GM18867 (cell line): ENCODE results near the gene SLC3A2.

ENCODE experiments used
- ATAC-seq: cut with Tn5 transposase; IDR thresholded peaks from one replicate; pipeline ENCODE4 v1.9.1; 2021; ENCODE audit warnings: mild to moderate bottlenecking, moderate library complexity; ENCODE audit not compliant: unreplicated experiment

The SLC3A2 gene

DNA sequence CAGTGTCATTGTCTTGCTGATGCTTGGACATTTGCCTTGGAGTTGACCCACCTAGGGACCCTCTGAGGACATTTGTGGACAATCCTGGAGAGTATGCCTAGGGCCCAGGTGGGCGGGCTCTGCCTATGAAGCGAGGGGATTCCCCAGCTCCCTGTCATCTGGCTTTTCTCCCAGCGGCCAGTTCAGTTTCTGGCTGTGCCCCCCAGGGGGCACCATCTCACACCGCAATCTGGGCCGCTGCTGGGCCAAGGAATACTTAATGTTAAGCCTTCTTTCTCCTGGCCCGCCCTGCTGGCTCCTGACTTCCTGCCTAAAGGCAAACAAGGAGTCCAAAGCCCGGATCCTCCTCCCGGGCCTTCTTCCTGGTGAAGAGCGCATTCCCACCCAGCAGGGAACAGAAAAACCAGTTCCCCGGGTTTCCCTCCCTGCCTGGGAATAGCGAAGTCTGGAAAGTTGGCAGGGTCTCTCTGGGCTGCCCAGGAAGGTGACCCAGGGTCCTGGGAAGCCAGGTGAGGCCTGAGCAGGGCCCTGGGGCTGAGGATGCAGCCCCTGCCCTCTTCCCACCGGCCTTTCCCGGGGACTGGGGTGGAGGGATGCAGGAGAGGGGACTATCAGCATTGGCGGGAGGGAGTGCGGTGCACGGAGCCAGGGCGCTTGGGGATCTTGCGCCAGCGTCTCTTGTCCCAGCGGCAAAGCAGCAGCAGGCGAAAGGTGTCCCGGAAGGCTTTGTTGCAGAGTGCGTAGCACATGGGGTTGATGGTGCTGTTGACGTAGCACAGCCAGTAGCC, 28.6 kb downstream of the SLC3A2 start:
- no peak for ATAC-seq

DNA sequence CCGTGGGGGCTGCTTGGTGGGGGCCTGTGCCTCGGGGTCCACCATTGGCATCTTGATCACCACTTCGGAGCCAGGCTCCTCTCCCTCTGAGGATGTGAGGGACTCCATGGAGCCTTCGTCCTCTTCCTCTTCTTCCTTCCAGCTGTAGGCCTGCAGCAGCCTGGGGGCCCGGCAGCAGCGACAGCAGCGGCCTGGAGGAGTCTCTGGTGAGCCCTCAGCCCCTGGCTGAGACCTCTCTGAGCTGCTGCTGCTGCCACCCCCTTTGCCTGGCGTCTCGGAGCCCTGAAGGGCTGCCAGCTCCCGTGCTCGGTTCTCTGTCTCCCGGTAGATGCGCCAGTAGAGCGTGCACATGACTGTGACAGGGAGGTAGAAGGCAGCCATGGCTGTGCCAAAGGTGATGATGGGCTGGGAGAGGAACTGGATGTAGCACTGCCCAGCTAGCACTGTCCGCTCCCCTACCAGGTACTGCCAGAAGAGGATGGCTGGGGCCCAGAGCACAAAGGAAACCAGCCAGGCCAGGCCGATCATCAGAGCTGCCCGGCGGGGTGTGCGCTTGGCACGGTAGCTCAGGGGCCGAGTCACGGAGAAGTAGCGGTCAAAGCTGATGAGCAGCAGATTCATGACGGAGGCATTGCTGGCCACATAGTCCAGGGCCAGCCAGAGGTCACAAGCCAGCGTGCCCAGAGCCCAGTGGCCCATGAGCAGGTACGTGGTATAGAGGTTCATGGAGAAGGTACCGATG, 29.6 kb downstream of the SLC3A2 start:
- no peak for ATAC-seq

DNA sequence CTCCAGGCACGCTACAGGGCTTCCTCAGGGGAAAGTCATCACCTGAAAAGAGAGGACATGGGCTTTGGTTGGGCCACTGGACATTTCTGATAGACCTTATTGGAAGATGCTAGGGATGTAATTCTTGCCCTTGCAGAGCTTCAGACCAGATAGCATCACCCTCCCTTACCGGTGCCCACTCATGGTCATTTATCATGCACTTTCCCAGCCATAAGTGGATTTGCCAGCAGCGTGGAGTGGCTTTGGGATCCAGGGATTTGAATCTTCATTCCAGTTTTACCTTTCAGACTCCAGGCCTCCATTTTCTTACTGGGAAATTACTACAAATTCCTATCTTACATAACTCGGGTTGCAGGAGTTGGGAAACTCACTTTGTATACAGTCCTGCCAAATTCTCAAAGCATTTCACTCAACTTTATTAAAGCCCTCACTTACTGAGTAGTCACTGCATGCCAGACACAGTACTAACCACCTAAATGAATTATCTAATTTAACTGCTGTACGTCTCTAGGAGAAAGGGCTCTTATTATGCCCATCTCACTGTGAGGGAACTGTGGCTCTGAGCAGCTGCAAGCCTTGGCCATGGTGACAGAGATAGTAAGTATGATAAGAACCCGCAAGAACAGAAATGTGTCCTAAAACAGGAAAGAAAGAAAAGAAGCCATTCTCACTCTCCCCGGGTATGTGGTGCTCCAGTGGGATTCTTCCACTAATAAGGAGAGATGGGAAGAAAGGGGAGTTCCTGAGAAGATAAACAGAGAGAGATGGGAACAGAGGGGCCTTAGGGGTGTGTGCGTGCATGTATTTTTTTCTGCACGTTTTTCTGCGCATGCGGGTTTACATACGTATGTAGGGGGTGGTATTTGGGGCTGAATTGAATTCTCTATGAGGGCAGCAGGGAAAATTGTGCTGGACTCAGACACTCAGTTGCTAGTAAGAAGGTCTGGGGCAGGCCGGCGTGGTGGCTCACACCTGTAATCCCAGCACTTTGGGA, 30.7 kb downstream of the SLC3A2 start:
- no peak for ATAC-seq

DNA sequence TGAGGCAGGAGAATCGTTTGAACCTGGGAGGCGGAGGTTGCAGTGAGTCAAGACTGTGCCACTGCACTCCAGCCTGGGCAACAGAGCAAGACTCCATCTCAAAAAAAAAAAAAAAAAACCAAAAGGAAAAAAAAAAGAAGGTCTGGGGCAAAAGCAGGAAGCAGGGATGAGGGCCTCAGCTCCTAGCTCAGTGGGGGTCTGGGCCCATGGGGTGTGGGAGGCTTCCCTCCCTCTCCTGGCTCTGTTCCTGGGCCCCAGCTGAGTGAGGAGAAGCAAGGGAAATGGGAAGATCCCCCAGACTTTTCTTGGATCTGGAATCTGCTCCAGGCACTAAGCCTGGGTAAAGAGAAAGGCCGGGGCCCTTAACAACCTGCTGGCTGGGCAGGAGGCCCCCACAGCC, 31.6 kb downstream of the SLC3A2 start:
- no peak for ATAC-seq

DNA sequence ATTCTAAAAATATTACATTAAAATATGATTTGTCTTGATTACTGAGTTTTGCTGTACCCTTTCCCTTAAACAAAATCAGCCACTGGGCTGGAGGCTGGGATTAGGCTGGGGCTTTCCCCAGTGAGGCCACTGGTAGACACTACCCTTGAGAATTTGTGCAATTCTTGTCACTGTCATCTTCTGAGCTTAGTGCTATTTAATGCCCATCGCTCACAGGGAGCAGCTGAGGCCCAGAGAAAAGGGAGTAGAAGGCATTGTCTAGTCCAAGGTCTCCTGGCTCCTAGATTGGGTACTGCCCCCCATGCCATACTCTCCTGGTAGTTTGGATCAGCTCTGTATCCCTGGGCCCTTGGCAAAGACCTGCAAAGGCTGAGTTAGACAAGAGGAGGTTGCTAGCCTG, 33.7 kb downstream of the SLC3A2 start:
- ATAC-seq: no peak

DNA sequence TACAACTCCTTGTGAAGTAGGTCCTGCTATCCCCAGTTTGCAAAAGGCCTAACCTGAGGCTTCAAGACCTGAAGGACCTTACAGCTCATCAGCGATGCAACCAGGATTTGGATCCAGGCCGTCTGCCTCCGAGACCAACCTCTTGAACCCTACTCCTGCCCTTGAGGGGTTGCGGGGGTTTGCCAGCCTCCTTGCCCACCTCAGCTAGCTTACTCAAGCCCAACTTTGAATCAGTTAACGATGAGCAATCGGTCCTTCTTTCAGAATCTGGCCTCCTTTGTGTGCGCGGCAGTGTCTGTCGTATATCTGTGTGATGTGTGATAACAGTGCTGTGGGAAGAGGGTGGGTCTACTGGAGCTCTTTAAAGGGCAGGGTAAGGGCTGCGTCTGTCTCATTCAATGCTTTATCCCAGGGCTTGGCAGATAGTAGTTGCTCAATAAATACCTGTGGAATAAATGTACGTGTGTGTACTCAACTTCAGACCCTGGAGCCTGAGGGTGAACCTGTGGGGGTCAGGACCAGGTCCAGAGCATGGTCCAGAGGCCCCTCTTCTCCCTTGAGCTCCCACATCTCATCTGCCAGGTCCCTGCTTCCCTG, 37.3 kb downstream of the SLC3A2 start:
- no peak for ATAC-seq

DNA sequence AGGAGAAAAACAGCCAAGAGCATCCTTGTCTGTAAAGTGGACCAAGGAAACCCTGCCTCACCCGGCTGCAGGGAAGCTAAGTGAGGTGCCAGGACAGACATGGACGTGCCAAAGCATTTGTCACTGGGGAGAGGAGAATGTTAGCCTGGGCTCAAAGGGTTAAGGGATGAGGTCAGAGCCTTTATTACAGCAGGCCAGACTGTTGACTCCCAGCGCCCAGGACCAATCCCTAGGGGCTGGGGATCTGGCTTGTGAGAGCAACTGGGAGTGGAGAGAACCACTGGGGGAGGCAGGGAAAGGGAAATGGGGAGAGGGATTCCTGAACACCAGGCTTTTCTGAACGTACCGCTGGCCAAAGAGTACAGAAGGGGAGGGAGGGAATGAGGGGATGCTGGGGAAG, 37.8 kb downstream of the SLC3A2 start:
- no peak for ATAC-seq

DNA sequence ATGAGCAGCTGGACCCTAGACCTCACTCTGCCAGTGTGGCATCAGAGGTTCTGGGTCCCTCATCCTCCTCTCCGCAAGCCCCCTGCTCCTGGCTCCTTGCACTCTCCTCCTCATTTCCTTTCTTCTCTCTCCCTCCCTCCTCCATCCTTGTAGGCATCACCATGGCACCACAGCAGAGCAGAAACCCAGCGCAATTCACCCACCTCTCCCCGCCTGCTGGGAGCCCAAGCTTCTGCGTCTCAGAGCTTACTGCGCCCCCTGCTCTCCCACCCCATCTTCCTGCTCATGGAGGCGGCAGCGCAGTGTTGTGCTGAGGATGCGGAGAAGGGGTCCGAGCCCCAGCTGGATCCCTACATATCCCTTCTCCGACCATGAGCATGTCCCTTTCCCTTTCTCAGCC, 38.8 kb downstream of the SLC3A2 start:
- no peak for ATAC-seq

DNA sequence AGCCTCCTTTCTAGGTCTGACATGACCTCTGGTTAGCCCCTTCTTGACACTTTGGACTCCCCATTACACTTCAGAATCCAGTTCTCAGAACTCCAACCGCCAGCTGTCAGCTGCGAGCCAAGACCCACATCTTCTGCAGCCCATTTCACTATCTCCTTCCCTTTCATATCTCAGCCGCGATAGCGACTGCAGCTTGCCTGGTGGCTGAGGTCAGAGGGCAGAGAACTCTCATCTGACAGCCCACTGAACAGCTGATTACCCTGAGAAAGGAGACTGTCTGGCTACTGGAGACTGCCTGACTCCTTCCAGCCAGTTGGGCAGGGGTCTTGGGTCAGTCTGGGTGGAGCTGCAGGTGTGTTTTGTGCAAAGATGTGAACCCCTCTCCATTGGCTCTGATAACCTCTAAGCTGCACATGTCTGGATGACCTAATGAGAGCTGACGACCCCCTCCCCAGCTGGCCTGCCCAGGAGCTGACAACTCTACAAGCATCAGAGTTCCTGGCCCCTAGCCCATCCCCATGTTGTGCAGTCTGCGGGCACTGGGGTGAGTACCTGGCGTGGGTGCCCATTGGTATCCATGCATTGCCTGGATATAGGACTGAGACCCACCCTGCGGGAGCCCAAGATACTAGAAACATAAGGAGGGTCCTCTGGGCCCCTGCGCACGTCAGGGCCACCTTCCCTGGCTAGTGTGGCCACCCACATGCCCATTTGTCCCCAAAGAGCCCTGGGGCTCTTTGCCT, 39.4 kb downstream of the SLC3A2 start:
- no peak for ATAC-seq

DNA sequence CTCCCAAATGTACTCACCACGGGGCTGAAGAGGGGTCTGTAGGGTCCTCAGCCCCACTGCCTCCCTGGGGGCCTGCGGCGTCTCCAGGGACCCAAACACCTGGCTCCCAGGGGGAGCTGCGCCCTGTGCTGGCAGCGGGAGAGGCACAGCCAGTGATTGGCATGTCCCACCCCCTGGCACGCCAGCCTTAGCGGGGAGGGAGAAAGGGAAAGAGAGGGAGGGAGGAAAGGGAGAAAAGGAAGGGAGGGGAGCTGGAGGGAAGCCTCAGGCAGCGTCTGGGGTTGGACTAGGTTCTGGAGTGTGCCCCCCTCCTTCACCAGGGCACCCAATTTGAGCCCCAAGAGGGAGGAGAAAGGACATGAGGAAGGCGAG, 40.5 kb downstream of the SLC3A2 start, which contains the start of gene CHRM1:
Gene CHRM1, minus strand, starts transcription at position 163 of the 372 bp plus-strand sequence. CDS start 10,263 bp downstream, outside the sequence.
- no peak for ATAC-seq

DNA sequence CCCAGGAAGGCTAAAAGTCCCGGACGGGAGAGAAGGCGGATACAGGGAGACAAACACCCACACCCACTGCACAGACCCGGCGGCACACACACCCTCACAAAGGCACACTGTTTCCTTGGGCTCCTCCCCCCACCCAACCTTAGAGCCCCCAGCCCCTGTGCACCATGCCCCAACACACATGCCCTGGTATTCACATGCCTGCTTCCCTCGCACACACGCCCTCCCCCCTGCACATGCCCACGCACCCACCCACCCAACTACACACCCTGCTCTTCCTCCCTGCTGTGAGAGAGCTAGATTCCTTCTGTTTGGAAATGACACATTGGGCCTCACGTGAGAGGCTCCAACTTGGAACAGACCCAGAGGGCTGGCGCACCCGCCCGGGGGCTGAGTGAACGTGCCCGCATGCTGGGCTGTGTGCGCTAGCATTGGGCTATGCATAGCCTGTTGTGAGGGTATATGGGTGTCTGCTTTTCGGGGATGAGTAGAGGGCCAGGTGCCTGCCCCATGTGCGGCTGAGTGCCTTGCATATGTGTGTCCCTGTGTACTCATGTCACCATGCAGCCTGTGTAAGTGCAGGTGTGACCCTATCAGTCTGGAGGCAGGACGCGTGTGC, 41.0 kb downstream of the SLC3A2 start:
- no peak for ATAC-seq

DNA sequence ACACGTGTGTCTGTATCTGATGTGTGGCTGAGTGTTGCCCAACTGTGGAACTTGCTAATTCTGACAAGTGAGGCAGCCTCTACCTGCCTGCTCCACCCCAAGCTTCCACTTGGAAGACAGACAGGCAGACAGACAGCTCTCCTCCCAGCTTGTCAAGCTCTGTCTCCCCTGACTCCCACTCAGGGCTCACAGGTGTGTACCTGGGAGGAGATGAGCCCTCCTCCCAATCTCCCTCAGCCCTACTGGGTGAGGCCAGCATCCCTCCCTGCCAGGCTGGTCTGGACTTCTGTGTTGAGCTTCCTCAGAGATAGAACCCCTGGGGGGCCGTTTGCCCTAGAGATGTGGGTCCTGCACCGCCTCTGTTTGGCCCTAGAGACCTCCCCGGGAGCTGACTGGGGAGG, 41.5 kb downstream of the SLC3A2 start:
- no peak for ATAC-seq

DNA sequence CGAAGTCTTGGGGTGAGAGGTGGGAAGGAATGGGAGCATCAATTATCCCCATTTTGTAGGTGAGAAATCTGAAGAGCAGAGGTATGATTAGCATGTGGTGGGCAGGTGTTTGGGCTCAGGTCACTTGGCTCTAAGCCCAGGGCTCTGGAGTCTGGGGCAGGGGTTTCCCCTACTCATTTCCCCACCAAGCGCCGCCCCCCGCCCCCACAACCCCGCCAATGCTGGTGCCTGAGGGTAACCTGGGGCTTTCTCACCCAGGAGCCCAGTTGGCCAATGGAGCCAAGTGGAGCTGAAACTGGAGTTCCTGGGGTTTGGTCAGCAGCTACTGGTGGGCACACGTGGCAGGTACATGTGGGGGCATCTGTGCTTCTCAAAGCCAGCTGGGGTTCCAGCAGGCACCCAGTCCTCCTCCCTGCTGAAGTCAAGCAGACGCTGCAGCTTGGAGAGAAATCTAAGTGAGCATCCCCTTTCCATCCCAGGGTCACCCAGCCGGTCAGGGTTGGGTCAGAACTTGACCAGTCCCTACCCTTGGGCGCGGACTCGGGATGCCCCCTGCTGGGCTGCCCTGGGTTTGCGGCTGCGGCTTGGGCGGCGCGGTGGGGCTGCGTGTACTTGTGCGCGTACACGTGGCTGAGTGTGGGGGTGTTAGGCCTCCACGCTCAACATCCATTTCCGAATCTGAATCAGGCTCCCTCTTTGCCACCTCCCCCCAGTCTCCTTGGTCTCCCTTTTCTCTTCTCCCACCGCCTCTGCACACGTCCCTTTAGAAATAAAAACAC, 42.1 kb downstream of the SLC3A2 start:
- ATAC-seq: no peak

DNA sequence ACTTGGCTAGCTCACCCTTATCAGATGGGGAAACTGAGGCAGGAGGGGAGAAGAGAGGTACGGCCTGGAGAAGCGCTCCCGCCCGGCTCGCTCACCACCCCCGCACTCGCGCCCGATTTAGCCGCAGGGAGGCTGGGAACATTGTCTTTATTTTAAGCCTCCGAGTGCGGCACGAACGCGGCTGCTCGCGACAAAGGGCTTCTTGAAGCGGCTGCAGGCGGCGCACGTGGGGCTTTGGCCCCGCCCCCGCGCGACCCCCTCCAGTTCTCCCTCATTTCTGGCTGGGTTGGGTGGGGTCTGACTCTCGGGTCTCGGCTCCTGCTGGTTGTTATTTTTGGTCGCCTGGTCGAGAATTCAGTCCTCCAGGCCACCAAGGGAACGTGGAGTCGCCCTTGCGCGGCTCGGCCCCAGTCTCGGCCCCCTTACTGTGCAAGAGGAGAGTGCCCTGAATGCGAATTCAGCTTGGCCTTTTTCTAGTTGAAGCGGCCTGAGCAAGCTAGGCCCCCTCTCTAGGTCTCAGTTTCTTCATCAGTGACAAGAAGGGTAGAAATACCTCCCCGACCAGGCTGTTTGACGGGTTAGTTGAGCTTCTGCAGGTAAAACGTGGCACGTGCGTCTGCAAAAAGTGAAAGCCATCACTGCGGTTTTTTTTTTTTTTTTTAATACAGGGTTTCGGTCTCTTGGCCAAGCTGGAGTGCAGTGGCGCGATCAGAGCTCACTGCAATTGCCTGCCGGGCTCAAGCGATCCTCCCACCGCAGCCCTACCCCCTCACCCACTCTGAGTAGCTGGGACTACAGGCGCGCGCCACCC, 43.1 kb downstream of the SLC3A2 start:
- ATAC-seq: no peak

DNA sequence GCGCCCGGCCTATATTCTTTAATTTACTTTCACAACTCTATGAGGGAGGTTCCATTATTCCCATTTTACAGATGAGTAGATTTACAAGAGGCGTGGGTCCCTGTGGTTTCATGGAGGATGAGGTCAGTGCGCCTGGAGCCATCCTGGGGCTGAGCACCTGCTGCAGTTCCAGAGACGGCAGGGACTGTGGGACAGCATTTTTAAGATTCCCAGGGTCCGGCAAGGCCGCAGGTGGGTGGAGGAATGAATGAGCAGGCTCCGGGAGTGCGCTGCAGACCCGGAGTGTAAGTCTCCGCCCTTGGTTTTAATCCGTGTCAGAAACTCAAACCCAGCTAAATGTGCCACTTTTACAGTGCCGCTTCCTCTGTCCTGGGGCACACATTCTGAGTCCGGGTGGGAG, 44.6 kb downstream of the SLC3A2 start:
- no peak for ATAC-seq

DNA sequence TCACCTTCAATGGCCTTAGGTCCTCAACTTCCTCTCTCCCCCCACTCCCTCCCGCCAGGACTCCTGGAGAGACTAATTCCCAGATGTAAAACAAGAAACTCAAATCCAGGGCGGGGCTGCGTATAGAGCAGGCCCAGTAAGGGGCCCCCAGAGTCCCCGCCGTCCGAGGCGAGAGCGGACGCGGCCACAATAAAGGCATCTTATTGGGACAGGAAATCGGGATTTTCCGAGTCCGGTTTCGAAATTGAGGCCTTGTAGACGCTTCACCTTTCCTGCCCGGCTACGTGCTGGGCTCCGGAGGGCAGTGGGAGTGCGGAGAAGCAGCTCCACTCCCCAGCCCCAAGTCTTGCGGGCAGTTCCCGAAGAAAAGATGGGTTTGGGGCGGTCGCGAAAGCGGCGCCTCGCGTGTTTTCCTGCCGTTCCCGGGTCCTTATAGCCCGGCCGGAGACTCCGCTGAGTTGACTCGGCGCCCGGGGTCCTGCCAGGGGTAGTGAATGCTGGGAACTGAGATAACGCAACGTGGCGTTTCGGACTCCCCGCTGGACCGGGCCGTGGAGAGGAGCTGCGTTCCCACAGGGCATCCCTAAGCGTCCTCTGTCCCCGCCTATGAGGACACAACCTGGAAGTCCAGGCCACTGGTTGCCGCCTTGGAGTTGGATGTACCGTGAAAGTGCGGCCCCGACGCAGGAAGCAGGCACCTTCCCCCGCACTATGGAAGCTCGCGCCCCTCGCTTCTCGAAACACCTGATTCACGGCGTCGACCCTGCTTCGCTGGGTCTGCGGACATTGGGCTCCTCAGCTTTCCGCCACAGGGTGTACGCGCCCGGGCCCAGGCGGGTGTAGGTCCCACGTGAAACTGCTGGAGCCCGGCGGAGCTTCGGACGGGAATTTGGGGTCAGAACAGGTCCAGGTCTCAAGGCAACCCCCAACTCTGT, 45.3 kb downstream of the SLC3A2 start:
- no peak for ATAC-seq
